ENCODE measurements around the gene SLX1A. TPM values are rescaled to one million over a fixed set of nuclear protein-coding genes. Genes with fewer than 3 reads are reported as not detected.
A peak's percentile ranks its signal among the peaks of the same experiment; 100 is the strongest.
"Not testable (repeated sequence)": the region's sequence is repeated elsewhere in the genome, so short reads cannot be mapped to it uniquely, and the experiment has no call there.

The SLX1A gene
- total and polyA plus RNA-seq, 9 donors: 3.5 to 60.9 (median 26.4) TPM

DNA sequence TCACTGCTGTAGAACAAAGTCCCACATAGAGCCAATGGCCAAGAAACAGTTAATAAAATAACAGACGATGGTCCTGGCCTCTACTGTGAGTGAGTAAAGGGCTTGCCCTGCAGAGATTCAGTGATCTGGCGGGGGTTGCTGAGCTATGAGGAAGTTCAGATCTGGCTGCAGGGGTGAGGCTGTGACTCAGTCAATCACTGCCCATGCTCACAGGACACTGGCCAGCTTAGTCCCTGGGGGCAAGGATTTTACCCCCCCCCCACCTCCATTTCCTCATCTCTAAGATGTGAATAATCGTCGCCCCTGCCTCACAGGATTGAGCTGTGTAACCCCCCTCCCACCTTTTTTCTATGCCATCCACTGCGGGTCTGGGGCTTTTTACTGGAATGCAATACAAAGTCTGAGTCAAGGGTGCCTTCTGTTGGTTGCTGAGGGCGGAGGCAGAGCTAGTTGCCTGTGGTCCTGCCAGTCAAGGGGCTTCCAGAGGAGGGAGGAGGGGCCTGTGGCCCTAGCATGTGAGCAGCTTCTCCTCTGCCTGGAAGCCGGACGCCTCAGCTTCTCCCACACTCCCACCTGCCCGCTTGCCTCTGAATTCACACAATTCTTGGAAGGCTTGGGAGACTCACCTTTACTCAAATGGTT, 13.5 kb downstream of the SLX1A start:
- H3K27me3 ChIP-seq; H3K9me3 ChIP-seq; H3K27ac ChIP-seq; intact Hi-C loops (cut with DNase I); H3K36me3 ChIP-seq; H3K4me1 ChIP-seq (ENCODE audit: insufficient read depth); H3K4me3 ChIP-seq: not testable (repeated sequence)
- 46% methylated on average over 2 of the region's 9 CpGs; no CpG with 5 or more reads in 2 of the 3 donors for WGBS, 3 donors
- peak in 4 of 5 donors; percentile 4 to 32 (median 16) for DNase-seq

DNA sequence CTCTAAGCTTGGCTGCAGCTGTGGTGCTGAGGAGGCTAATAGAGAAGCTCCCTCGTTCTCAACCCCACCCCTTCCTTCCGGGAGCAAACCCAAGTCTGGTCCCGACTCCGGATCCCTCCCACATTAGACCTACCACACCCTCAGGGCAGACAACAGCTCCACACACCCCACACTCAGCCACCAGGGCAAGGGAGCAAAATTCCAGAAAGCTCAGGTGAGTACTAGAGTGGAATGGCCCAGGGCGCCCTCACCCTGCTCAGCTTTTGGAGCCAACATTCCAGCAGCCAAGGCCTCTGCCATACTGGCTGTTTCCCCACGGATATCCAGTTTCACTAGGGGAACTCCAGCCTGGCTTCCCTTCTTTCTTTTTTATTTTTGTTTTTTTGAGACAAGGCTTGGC, 15.4 kb downstream of the SLX1A start:
- H3K9me3 ChIP-seq; H3K4me3 ChIP-seq; H3K4me1 ChIP-seq (ENCODE audit: insufficient read depth); H3K27me3 ChIP-seq; H3K27ac ChIP-seq; intact Hi-C loops (cut with DNase I); H3K36me3 ChIP-seq: not testable (repeated sequence)
- 0 to 2% (median 0%) methylated on average over 3 to 4 of the region's 6 CpGs for WGBS, 3 donors
- DNase-seq: peak in 4 of 5 donors; percentile 46 to 78 (median 62)

DNA sequence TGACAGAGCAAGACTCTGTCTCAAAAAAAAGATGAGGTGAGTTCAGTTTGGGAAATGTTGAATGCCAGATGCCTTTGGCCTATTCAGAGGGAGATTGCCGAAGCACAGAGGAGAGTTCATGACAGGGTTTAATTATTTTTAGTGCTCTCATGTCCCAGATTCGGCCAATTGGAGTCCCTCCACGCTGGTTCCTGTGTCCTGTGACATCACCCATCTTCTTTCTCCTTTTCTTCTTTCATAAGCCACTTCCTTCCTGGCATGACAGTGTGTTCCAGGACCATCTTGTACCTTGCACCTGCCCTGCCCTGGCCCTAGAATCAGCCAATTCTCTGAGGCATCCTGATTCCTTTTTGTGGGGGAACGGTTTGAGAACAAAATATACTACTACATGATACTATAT, 17.7 kb downstream of the SLX1A start:
- H3K27me3 ChIP-seq; DNase-seq; H3K4me1 ChIP-seq (ENCODE audit: insufficient read depth); H3K36me3 ChIP-seq; H3K27ac ChIP-seq; H3K9me3 ChIP-seq; intact Hi-C loops (cut with DNase I); H3K4me3 ChIP-seq: not testable (repeated sequence)
- no CpG with 5 or more reads among the region's 4 CpGs for WGBS, 3 donors

DNA sequence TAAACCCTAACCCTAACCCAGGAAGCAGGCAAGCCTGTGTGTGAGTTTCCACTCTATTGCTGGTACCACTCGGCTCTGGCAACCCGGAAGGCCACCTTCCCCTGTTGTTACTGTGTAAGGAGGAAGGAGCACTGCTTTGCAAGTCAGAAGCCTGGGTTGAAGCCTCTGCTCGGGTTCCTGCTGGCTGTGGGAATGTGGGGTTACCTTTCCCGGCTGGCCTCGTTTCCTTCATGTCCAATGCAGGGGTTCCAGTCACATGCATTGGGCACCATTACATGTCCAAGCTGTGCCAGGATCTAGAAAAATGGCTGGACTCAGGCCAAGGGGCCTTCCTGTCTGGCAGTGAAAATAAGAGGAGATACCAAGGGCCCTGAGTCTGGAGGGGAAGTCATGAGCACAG, 23.4 kb downstream of the SLX1A start:
- H3K27ac ChIP-seq; H3K36me3 ChIP-seq; H3K4me3 ChIP-seq; H3K27me3 ChIP-seq; H3K9me3 ChIP-seq; intact Hi-C loops (cut with DNase I); H3K4me1 ChIP-seq (ENCODE audit: insufficient read depth): not testable (repeated sequence)
- WGBS, 3 donors: 72 to 77% methylated on average over 3 to 4 of the region's 5 CpGs; no CpG with 5 or more reads in 1 of the 3 donors
- DNase-seq: peak in 3 of 5 donors; percentile 13 to 25 (median 14)

Small RNAs within 50 kb of the gene (small RNA-seq; reads per million reads assigned to genes)
- gene AC106782.4: not detected

Other genes with a start within 250 kb of the SLX1A start
- gene TMEM219, start 231.8 kb upstream of the SLX1A start, total RNA-seq: 100 to 1,000 TPM in 3 of 7 donors, 10 to 100 TPM in 4; 81.3 to 143 (median 87.4) TPM
- 100 to 1,000 TPM in 1 of 2 donors, 10 to 100 TPM in 1; 84.1 to 124 TPM for gene TMEM219, start 231.8 kb upstream of the SLX1A start, polyA plus RNA-seq
- gene TAOK2, start 220.0 kb upstream of the SLX1A start, total RNA-seq: 10 to 100 TPM; 24.8 to 54.0 (median 43.9) TPM
- gene TAOK2, start 220.0 kb upstream of the SLX1A start, polyA plus RNA-seq: 10 to 100 TPM; 19.4 to 33.2 TPM
- 10 to 100 TPM; 11.8 to 22.7 (median 17.1) TPM for gene HIRIP3, start 198.3 kb upstream of the SLX1A start, total RNA-seq
- gene HIRIP3, start 198.3 kb upstream of the SLX1A start, polyA plus RNA-seq: 10 to 100 TPM; 15.8 to 19.0 TPM
- gene INO80E, start 197.6 kb upstream of the SLX1A start, total RNA-seq: 10 to 100 TPM; 23.8 to 71.1 (median 55.5) TPM
- 10 to 100 TPM; 38.8 to 81.6 TPM for gene INO80E, start 197.6 kb upstream of the SLX1A start, polyA plus RNA-seq
- gene DOC2A, start 182.8 kb upstream of the SLX1A start, total RNA-seq: 1 to 10 TPM; 1.4 to 7.2 (median 4.7) TPM
- 1 to 10 TPM; 1.5 to 3.2 TPM for gene DOC2A, start 182.8 kb upstream of the SLX1A start, polyA plus RNA-seq
- gene C16orf92, start 170.7 kb upstream of the SLX1A start, total RNA-seq: not detected
- gene C16orf92, start 170.7 kb upstream of the SLX1A start, polyA plus RNA-seq: not detected
- under 1 TPM in 1 of 7 donors, not detected in 6; 0.15 TPM for gene TLCD3B, start 162.6 kb upstream of the SLX1A start, total RNA-seq
- gene TLCD3B, start 162.6 kb upstream of the SLX1A start, polyA plus RNA-seq: not detected
- gene ALDOA, start 128.1 kb upstream of the SLX1A start, total RNA-seq: 1,000 to 10,000 TPM in 1 of 7 donors, 100 to 1,000 TPM in 6; 395 to 1,259 (median 847) TPM
- 100 to 1,000 TPM; 252 to 522 TPM for gene ALDOA, start 128.1 kb upstream of the SLX1A start, polyA plus RNA-seq
- gene PPP4C, start 117.9 kb upstream of the SLX1A start, total RNA-seq: 10 to 100 TPM; 21.9 to 55.8 (median 49.1) TPM
- gene PPP4C, start 117.9 kb upstream of the SLX1A start, polyA plus RNA-seq: 10 to 100 TPM; 13.7 to 58.8 TPM
- 1 to 10 TPM in 3 of 7 donors, under 1 TPM in 4; 0.23 to 1.5 (median 0.75) TPM for gene TBX6, start 102.0 kb upstream of the SLX1A start, total RNA-seq
- gene TBX6, start 102.0 kb upstream of the SLX1A start, polyA plus RNA-seq: 1 to 10 TPM in 1 of 2 donors, under 1 TPM in 1; 0.08 to 1.1 TPM
- 10 to 100 TPM; 12.7 to 94.9 (median 63.1) TPM for gene YPEL3, start 97.7 kb upstream of the SLX1A start, total RNA-seq
- 100 to 1,000 TPM in 1 of 2 donors, 10 to 100 TPM in 1; 30.2 to 134 TPM for gene YPEL3, start 97.7 kb upstream of the SLX1A start, polyA plus RNA-seq
- 1 to 10 TPM; 2.6 to 7.5 (median 4.6) TPM for gene GDPD3, start 80.3 kb upstream of the SLX1A start, total RNA-seq
- gene GDPD3, start 80.3 kb upstream of the SLX1A start, polyA plus RNA-seq: 1 to 10 TPM; 3.7 to 4.4 TPM
- 100 to 1,000 TPM in 5 of 7 donors, 10 to 100 TPM in 2; 41.7 to 136 (median 115) TPM for gene MAPK3, start 70.7 kb upstream of the SLX1A start, total RNA-seq
- gene MAPK3, start 70.7 kb upstream of the SLX1A start, polyA plus RNA-seq: 100 to 1,000 TPM; 116 to 171 TPM
- gene CORO1A, start 10.3 kb upstream of the SLX1A start, total RNA-seq: 10 to 100 TPM in 4 of 7 donors, 1 to 10 TPM in 3; 6.7 to 33.3 (median 14.1) TPM
- 10 to 100 TPM in 1 of 2 donors, 1 to 10 TPM in 1; 1.6 to 12.2 TPM for gene CORO1A, start 10.3 kb upstream of the SLX1A start, polyA plus RNA-seq
- 100 to 1,000 TPM in 1 of 7 donors, 10 to 100 TPM in 6; 21.3 to 106 (median 40.1) TPM for gene BOLA2B, start 209 bp upstream of the SLX1A start, total RNA-seq
- gene BOLA2B, start 209 bp upstream of the SLX1A start, polyA plus RNA-seq: 10 to 100 TPM; 10.0 to 43.9 TPM
- 10 to 100 TPM in 4 of 7 donors, 1 to 10 TPM in 3; 4.1 to 12.5 (median 10.5) TPM for gene SULT1A3, start 5.4 kb downstream of the SLX1A start, total RNA-seq
- gene SULT1A3, start 5.4 kb downstream of the SLX1A start, polyA plus RNA-seq: 10 to 100 TPM in 1 of 2 donors, 1 to 10 TPM in 1; 9.9 to 10.0 TPM
- 10 to 100 TPM in 3 of 7 donors, 1 to 10 TPM in 4; 1.3 to 23.7 (median 7.4) TPM for gene NPIPB13, start 54.6 kb downstream of the SLX1A start, total RNA-seq
- 1 to 10 TPM; 3.2 to 4.5 TPM for gene NPIPB13, start 54.6 kb downstream of the SLX1A start, polyA plus RNA-seq
- gene CD2BP2, start 161.4 kb downstream of the SLX1A start, total RNA-seq: 10 to 100 TPM; 29.2 to 68.3 (median 64.7) TPM
- gene CD2BP2, start 161.4 kb downstream of the SLX1A start, polyA plus RNA-seq: 10 to 100 TPM; 44.1 to 81.7 TPM
- 10 to 100 TPM; 18.4 to 46.9 (median 38.0) TPM for gene TBC1D10B, start 176.6 kb downstream of the SLX1A start, total RNA-seq
- gene TBC1D10B, start 176.6 kb downstream of the SLX1A start, polyA plus RNA-seq: 10 to 100 TPM; 24.7 to 29.7 TPM
- gene MYL11, start 180.9 kb downstream of the SLX1A start, total RNA-seq: 1 to 10 TPM in 2 of 7 donors, not detected in 5; 1.0 to 1.3 TPM
- 1 to 10 TPM in 1 of 2 donors, under 1 TPM in 1; 0.38 to 1.4 TPM for gene MYL11, start 180.9 kb downstream of the SLX1A start, polyA plus RNA-seq
- 1 to 10 TPM in 6 of 7 donors, under 1 TPM in 1; 0.46 to 8.2 (median 4.4) TPM for gene SEPTIN1, start 188.7 kb downstream of the SLX1A start, total RNA-seq
- 1 to 10 TPM; 1.9 to 3.2 TPM for gene SEPTIN1, start 188.7 kb downstream of the SLX1A start, polyA plus RNA-seq
- 1 to 10 TPM; 6.2 to 9.8 (median 6.7) TPM for gene ZNF48, start 201.5 kb downstream of the SLX1A start, total RNA-seq
- gene ZNF48, start 201.5 kb downstream of the SLX1A start, polyA plus RNA-seq: 1 to 10 TPM; 2.7 to 4.8 TPM
- 10 to 100 TPM; 12.4 to 33.3 (median 18.7) TPM for gene ZNF771, start 213.7 kb downstream of the SLX1A start, total RNA-seq
- gene ZNF771, start 213.7 kb downstream of the SLX1A start, polyA plus RNA-seq: 10 to 100 TPM in 1 of 2 donors, 1 to 10 TPM in 1; 4.1 to 12.8 TPM
- gene DCTPP1, start 236.2 kb downstream of the SLX1A start, total RNA-seq: 10 to 100 TPM; 13.2 to 34.4 (median 22.9) TPM
- 10 to 100 TPM; 16.3 to 20.3 TPM for gene DCTPP1, start 236.2 kb downstream of the SLX1A start, polyA plus RNA-seq